Esophagus muscularis mucosa (tissue), 4 donors: ENCODE data around the gene MAN2A1.

ENCODE experiments used
- CTCF ChIP-seq, 3 experiments: fragments of 200-600 bp in 2 of 3; fragments of 450-650 bp in 1 of 3; sonication (generic) in 2 of 3; IDR thresholded peaks; one replicate each; pipeline ENCODE4 v1.5.1; 2017 to 2019; ENCODE audit warnings: antibody characterized with exemption in 3 of 3, mild to moderate bottlenecking in 2 of 3, moderate library complexity in 1 of 3
- EP300 ChIP-seq: sonication (generic); formaldehyde crosslinking; IDR thresholded peaks from one replicate; pipeline ENCODE4 v1.6.1; 2017; ENCODE audit warnings: antibody characterized with exemption
- POLR2A ChIP-seq: fragments of 450-650 bp; IDR thresholded peaks from one replicate; pipeline ENCODE4 v1.6.1; 2017; ENCODE audit warnings: antibody characterized with exemption, moderate library complexity, mild to moderate bottlenecking, low read depth
- POLR2AphosphoS5 ChIP-seq, 2 donors: sonication (generic); formaldehyde crosslinking; IDR thresholded peaks; one replicate each; pipeline ENCODE4 v1.6.1; 2017; ENCODE audit warnings: antibody characterized with exemption in 2 of 2

GRCh38 chr5:109866051-109866450 is 176.3 kb downstream of the MAN2A1 start:
- no peak for TF ChIP-seq CTCF (IDR thresholded peaks at IDR 0.05)
- TF ChIP-seq POLR2A, result no peak
- no peak for TF ChIP-seq POLR2AphosphoS5 (IDR thresholded peaks at IDR 0.05)
- TF ChIP-seq EP300, result no peak
